Stimulated activated CD8-positive, alpha-beta memory T cell treated with anti-CD3 and anti-CD28 coated beads, Interleukin-4, amount 100 ng/mL, for 1 hour (primary cell): ENCODE data around the gene GLYATL1B.

Experiments
- DNase-seq, 2 donors: peaks; one replicate each; pipeline ENCODE4 v3.0.0-alpha.2; 2020; ENCODE audit warnings: low read depth in 2 of 2, low spot score in 1 of 2

GLYATL1B gene

DNA sequence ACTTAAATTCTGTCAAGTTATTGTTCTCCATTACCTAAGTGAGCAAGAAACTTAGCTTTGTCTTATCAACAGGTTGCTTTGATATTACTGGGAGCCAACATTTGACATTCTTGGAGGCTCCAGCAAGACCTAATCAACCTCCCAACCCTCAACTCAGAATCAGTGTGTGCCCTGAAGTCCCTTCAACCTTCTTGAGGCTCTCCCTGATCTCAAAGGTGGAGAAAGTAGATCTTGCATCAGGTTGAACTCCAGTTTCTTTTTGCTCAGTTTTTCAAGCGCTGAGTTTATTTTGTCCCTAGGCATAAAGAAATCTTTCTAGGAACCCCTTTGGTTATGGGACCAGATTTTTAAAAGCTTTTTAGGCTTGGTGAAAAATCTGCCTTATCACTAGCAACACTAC is 58.0 kb downstream of the GLYATL1B start:
- DNase-seq, result no peak
